B cell (primary cell): Measurements from ENCODE around the gene MRTFA. TPM values are rescaled to one million over a fixed set of nuclear protein-coding genes. Genes with fewer than 3 reads are reported as not detected.
A peak's percentile ranks its signal among the peaks of the same experiment; 100 is the strongest.

Experiments
- ATAC-seq: fragments of 200-7000 bp; cut with Tn5 transposase; one replicate; pipeline ENCODE4 v1.10.0; 2021; ENCODE audit warnings: low read depth, mild to moderate bottlenecking, moderate number of reproducible peaks, moderate library complexity
- CTCF ChIA-PET: fragments of 350-600 bp; sonication (Branson Sonifier 250); formaldehyde crosslinking; loops from one replicate; lab custom pipeline; 2021; ENCODE audit warnings: antibody characterized with exemption, inconsistent platforms; lab: Charles Lee
- POLR2A ChIA-PET: fragments of 350-600 bp; sonication (Branson Sonifier 250); formaldehyde crosslinking; loops from one replicate; lab custom pipeline; 2021; ENCODE audit warnings: antibody characterized with exemption; lab: Charles Lee
- DNase-seq: peaks from one replicate; pipeline ENCODE4 v3.0.0; 2013
- H2AFZ ChIP-seq: 2 replicates; pipeline ENCODE4 v1.6.1; 2012; ENCODE audit warnings: mild to moderate bottlenecking, low read depth, low read length; ENCODE audit not compliant: insufficient read depth, poor library complexity, severe bottlenecking
- H3K27ac ChIP-seq, 2 donors: 1 replicate in 1 of 2; 2 replicates in 1 of 2; pipeline ENCODE4 v1.5.1; 2012 to 2013; ENCODE audit warnings: low read length in 2 of 2, mild to moderate bottlenecking in 2 of 2, moderate library complexity in 1 of 2
- H3K27me3 ChIP-seq, 4 experiments: fragments of 200-600 bp in 1 of 4; sonication (generic) in 1 of 4; replicated peaks in 1 of 4; 1 replicate in 2 of 4; 2 replicates in 2 of 4; pipeline versions ENCODE4 v1.6.1 to v1.7.0; 2013 to 2016; ENCODE audit warnings: low read length in 3 of 4, mild to moderate bottlenecking in 2 of 4, mixed read lengths in 1 of 4, moderate library complexity in 1 of 4; ENCODE audit not compliant: insufficient read depth in 4 of 4, control insufficient read depth in 3 of 4; ENCODE audit errors: control extremely low read depth in 1 of 4
- H3K36me3 ChIP-seq, 2 experiments: replicated peaks in 1 of 2; 1 replicate in 1 of 2; 2 replicates in 1 of 2; pipeline versions ENCODE4 v1.6.1 to v1.7.1; 2013; ENCODE audit warnings: low read length in 1 of 2; ENCODE audit not compliant: insufficient read depth in 2 of 2, control insufficient read depth in 1 of 2; ENCODE audit errors: control extremely low read depth in 1 of 2, extremely low read depth in 1 of 2
- H3K4me1 ChIP-seq, 2 donors: fragments of 200-600 bp in 1 of 2; sonication (generic) in 1 of 2; 1 replicate in 1 of 2; 2 replicates in 1 of 2; pipeline versions ENCODE4 v1.5.1 to v1.6.1; 2013 to 2017; ENCODE audit warnings: low read length in 2 of 2; ENCODE audit not compliant: control insufficient read depth in 2 of 2, insufficient read depth in 2 of 2
- H3K4me2 ChIP-seq: replicated peaks from 2 replicates; pipeline ENCODE3; 2012; ENCODE audit warnings: mild to moderate bottlenecking, low read depth, low read length; ENCODE audit not compliant: poor library complexity, severe bottlenecking
- H3K4me3 ChIP-seq, 5 experiments: fragments of 200-600 bp in 1 of 5; sonication (generic) in 1 of 5; 1 replicate in 3 of 5; 2 replicates in 2 of 5; pipeline versions ENCODE4 v1.5.1 to v1.7.0; 2011 to 2016; ENCODE audit warnings: low read length in 4 of 5, mild to moderate bottlenecking in 4 of 5, low read depth in 2 of 5, control low read depth in 1 of 5, moderate library complexity in 1 of 5; ENCODE audit not compliant: insufficient read depth in 1 of 5; ENCODE audit errors: control extremely low read depth in 1 of 5, extremely low read depth in 1 of 5
- H3K79me2 ChIP-seq: fragments of 200-600 bp; sonication (generic); one replicate; pipeline ENCODE4 v1.6.0; 2016; ENCODE audit warnings: low read length; ENCODE audit not compliant: control insufficient read depth, insufficient read depth
- H3K9ac ChIP-seq: fragments of 200-600 bp; sonication (generic); 2 replicates; pipeline ENCODE4 v1.6.1; 2017; ENCODE audit warnings: mild to moderate bottlenecking, low read length, moderate library complexity
- H3K9me3 ChIP-seq, 3 donors: one replicate each; pipeline versions ENCODE4 v1.6.1 to v1.7.1; 2013; ENCODE audit warnings: low read length in 2 of 3; ENCODE audit not compliant: control insufficient read depth in 2 of 3, insufficient read depth in 1 of 3; ENCODE audit errors: control extremely low read depth in 1 of 3
- H4K20me1 ChIP-seq: 2 replicates; pipeline ENCODE4 v1.6.0; 2012; ENCODE audit warnings: mild to moderate bottlenecking, low read length; ENCODE audit not compliant: insufficient read depth, control insufficient read depth, poor library complexity, severe bottlenecking
- H3K27ac Mint-ChIP-seq: one replicate; pipeline ENCODE4 v1.8.0; 2021; ENCODE audit warnings: mixed read lengths
- H3K27me3 Mint-ChIP-seq: one replicate; pipeline ENCODE4 v1.8.0; 2021; ENCODE audit warnings: mixed read lengths
- H3K4me1 Mint-ChIP-seq: one replicate; pipeline ENCODE4 v1.8.0; 2021; ENCODE audit warnings: mixed read lengths
- H3K4me3 Mint-ChIP-seq: one replicate; pipeline ENCODE4 v1.8.0; 2021; ENCODE audit warnings: mixed read lengths
- H3K9me3 Mint-ChIP-seq: one replicate; pipeline ENCODE4 v1.8.0; 2022; ENCODE audit warnings: mixed read lengths; ENCODE audit not compliant: insufficient read depth
- EZH2 ChIP-seq: IDR thresholded peaks from 2 replicates; pipeline ENCODE4 v1.6.1; 2012; ENCODE audit warnings: borderline replicate concordance, low read depth, mild to moderate bottlenecking, moderate library complexity, low read length; ENCODE audit not compliant: insufficient read depth, poor library complexity, severe bottlenecking
- WGBS: methylation state at CpG from one replicate; pipeline ENCODE4 v1.1.5; 2013; ENCODE audit warnings: missing lambda C conversion rate; ENCODE audit not compliant: insufficient coverage; 5-methylcytosine and 5-hydroxymethylcytosine counted together
- intact Hi-C: fragments of 100-400 bp; cut with micrococcal nuclease; formaldehyde crosslinking; loops from one replicate; pipeline ENCODE4 v1.10.0; 2022
- polyA plus RNA-seq: library from polyadenylated mRNA; depleted of rRNA; stranded (reverse); fragments of >200 nt; gene quantifications from 2 replicates; pipeline ENCODE4 v1.2.3, GENCODE V29; 2012
- total RNA-seq, 2 donors: library from RNA; stranded (reverse); fragments of 120-200 nt in 1 of 2; gene quantifications; 1 replicate in 1 of 2; 2 replicates in 1 of 2; pipeline versions ENCODE4 v1.2.3 to v1.2.4, GENCODE V29; 2013 to 2022
- TF ChIP-seq, protein P1 (sequence below): fragments of 200-600 bp; IDR thresholded peaks from one replicate; pipeline ENCODE4 v1.8.0; 2022; ENCODE audit warnings: antibody characterized with exemption, mild to moderate bottlenecking

The MRTFA gene
- total and polyA plus RNA-seq, 2 donors (not counting 1 experiment from before 2014, with no cell fraction given): 28.9 to 82.6 TPM

DNA sequence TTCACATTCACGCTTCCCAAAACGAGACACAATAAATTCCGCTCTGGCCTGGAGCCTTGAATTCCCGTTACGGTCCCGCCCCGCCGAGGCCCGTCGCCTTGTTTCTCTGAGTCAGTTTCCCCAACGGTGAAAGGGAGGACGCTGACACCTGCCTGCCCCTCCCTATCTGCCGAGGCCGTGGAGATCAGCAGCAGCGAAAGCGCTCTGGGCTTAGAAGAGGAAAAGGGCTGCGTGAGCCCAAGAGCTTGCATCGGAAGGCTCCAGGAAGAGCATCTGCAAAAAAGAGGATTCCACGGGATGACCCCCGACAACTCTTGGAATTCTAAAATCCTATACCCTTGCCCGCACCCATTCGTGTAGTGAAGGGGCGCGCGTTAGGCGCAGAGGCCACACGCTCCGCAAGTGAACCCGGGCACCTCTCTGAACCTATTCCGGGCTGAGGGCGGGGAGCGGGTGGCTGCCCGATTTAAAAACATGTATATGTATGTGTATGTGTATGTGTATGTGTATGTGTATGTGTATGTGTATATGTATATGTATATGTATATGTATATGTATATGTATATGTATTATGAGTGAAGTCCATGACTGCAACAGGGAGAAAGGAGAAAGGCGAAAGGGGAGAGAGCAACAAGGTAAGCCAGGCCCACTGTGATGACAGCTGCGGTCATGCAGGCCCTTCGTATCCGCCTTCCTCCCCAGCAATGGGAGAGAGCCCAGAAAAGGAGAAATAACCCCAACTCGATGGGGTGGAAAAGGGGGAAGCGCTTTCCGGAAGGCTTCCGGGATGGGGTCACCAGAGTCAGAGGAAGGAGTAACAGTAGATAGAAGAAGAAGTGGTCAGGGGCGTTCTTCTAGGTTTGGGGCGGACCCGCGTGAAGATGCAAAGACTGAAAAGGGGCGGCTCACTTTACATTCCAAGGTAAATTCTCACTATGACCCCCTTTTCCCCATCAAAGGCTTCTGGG is 948 bp upstream of the MRTFA start:
- Histone ChIP-seq H3K79me2 (peaks cover 39% of the 10 kb centered on the region), H3K36me3 (no peaks in the 10 kb centered on the region), H3K9me3 (no peaks in the 10 kb centered on the region), H3K4me1 (peaks cover 23 to 26% of the 10 kb centered on the region in 2 donors), H3K27ac (peak overlapping the region; percentile 84 to 92), H3K9ac (peak overlapping the region; percentile 93), H3K4me2 (peak overlapping the region; percentile 87), H2AFZ (peak overlapping the region; percentile 98), H3K4me3 (peak overlapping the region; percentile 81 to 99 (median 96)), H4K20me1 (peaks cover 27% of the 10 kb centered on the region), H3K27me3 (no peaks in the 10 kb centered on the region)
- Mint-ChIP-seq H3K27me3 (no peaks in the 10 kb centered on the region), H3K27ac (peak overlapping the region; percentile 97), H3K9me3 (no peaks in the 10 kb centered on the region), H3K4me1 (peaks cover 34% of the 10 kb centered on the region), H3K4me3 (peak overlapping the region; percentile 98)
- TF ChIP-seq EZH2: no peak
- TF ChIP-seq, protein P1, sequence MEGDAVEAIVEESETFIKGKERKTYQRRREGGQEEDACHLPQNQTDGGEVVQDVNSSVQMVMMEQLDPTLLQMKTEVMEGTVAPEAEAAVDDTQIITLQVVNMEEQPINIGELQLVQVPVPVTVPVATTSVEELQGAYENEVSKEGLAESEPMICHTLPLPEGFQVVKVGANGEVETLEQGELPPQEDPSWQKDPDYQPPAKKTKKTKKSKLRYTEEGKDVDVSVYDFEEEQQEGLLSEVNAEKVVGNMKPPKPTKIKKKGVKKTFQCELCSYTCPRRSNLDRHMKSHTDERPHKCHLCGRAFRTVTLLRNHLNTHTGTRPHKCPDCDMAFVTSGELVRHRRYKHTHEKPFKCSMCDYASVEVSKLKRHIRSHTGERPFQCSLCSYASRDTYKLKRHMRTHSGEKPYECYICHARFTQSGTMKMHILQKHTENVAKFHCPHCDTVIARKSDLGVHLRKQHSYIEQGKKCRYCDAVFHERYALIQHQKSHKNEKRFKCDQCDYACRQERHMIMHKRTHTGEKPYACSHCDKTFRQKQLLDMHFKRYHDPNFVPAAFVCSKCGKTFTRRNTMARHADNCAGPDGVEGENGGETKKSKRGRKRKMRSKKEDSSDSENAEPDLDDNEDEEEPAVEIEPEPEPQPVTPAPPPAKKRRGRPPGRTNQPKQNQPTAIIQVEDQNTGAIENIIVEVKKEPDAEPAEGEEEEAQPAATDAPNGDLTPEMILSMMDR: no peak
- ATAC-seq: peak; percentile 4
- intact Hi-C loops: loop anchor here (2.0 kb wide), 3 partner anchors 201 to 1103 kb away; partner anchors contain the start of gene TEF
- WGBS: 5% methylated on average over 26 of the region's 46 CpGs
- POLR2A ChIA-PET: interaction anchor here (0.6 to 1.3 kb wide), 7 partner anchors 8 to 240 kb away, joined by 3 to 7 read pairs (median 5); no protein-coding TSS in a partner anchor
- DNase-seq: peak; percentile 66
- CTCF ChIA-PET: interaction anchor here (1.1 to 7.3 kb wide), 4 partner anchors 8 to 201 kb away, joined by 3 to 48 read pairs (median 10); no protein-coding TSS in a partner anchor
